IPS-NIHi7 (cell line): Measurements from ENCODE around the gene MS4A4A.
A peak's percentile ranks its signal among the peaks of the same experiment; 100 is the strongest.
"Not testable (repeated sequence)": the region's sequence is repeated elsewhere in the genome, so short reads cannot be mapped to it uniquely, and the experiment has no call there.

ENCODE experiments used
- DNase-seq: peaks from one replicate; pipeline ENCODE4 v3.0.0; 2012; ENCODE audit warnings: mixed read lengths; ENCODE audit errors: extremely low spot score

Gene MS4A4A

DNA sequence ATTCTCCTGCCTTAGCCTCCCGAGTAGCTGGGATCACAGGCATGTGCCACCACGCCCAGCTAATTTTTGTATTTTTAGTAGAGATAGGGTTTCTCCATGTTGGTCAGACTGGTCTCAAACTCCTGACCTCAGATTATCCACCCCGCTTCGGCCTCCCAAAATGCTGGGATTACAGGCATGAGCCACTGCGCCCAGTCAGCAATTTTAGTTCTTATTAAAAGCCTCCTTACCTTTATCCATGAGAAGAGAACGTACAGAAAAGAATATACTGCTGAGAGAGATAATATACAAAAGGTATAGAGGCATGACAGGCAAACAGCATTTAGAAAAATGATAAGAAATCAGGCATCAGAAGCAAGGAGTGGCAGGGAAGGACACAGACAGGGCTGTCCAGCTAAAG, 21.4 kb downstream of the MS4A4A start:
- not testable (repeated sequence) for DNase-seq

DNA sequence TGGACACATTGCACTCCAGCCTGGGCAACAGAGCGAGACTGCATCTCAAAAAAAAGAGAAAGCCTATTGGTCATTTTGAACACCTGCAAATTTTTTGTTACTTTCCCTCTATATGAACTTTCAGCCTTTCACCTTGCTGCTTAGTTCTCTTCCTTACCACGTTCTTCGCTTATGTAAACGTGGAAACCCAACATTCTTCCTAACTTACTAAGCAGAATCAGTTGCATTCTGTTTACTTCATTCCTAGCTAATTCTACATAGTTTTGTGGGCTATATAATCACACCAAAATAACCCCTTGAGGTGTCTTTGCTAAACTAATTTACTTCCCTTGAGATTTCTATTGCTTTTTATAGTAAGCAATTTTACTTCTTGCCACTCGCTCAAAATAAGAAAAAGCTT, 23.2 kb downstream of the MS4A4A start:
- DNase-seq: no peak

DNA sequence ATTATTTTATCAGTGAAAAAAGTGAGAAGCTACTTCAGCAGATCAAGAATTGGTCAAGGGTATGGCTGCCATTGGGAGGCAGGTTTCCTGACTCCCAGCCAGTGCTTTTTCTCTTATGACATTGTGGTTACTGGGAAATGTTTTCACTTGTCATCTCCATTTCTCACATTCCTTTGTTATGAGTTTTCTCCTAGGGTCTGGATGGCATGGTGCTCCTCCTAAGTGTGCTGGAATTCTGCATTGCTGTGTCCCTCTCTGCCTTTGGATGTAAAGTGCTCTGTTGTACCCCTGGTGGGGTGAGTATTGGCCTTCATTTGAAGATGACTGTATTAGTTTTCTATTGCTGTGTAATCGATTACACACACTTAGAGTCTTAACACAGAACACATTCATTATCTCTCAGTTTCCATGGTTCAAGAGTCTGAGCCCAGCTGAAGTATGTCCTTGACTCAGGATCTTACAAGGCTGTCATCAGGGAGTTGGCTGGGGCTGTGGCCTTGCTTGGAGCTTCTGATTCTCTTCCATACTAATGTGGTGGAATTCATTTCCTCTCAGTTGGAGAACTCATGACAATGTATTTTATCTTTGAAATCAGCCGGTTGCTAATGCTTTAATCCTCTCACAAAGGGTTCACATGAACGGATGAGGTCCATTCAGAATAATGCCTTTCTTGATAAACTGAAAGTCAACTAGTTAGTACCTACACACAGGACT, 25.6 kb downstream of the MS4A4A start:
- DNase-seq: no peak

DNA sequence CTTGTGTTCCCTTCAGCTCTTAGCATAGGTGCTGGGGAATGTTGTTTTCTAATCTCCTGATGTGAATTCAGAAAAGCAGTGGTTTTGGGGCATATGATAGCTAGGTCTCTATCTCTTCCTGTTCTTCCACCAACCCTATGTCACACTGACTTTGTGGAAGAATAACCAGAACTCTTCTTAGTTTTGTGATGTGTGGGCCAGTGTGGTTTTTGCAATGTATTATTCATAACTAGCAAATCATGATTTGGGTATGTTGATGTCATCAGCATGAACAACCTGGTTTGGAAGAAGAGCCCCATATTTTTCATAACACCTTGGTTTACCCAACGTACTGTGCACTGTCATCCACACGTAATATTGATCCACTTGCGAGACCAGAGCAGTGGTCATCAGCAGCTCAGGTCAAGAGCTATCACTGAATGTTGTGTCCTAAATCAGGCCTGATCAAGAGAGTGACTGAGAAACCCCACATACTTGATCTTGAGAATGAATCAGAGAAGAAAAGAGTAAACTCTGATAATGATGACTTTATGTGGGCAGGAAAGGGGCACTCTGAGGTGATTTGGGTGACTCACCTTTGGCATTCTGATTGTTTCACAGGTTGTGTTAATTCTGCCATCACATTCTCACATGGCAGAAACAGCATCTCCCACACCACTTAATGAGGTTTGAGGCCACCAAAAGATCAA, 27.2 kb downstream of the MS4A4A start:
- no peak for DNase-seq

DNA sequence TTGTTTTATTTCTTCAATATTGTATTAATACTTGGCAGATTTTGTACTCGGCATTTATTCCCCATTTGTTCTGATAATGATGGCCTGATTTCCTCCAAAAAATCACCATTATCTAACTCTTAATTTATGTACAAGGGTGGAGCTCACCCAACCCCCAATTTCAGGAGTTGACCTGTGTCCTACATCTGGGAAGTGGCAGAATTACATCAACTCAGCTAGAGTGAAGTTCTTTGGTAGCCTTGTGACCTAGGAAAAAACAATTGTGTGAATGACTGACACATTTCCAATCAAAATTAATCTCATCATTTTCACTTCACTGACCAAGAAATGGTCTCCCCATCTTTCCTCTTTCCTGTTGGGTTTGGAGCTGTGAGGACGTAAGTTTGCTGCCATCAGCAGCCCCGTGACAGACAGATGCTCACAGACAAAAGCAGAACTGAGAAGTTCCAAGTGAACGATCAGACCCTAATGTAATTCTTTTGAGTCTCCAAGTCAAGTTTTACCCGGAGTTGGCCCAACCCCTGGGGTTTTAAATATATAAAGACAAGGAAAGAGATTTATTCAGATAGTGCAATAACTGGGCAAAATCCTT, 30.0 kb downstream of the MS4A4A start:
- no peak for DNase-seq

DNA sequence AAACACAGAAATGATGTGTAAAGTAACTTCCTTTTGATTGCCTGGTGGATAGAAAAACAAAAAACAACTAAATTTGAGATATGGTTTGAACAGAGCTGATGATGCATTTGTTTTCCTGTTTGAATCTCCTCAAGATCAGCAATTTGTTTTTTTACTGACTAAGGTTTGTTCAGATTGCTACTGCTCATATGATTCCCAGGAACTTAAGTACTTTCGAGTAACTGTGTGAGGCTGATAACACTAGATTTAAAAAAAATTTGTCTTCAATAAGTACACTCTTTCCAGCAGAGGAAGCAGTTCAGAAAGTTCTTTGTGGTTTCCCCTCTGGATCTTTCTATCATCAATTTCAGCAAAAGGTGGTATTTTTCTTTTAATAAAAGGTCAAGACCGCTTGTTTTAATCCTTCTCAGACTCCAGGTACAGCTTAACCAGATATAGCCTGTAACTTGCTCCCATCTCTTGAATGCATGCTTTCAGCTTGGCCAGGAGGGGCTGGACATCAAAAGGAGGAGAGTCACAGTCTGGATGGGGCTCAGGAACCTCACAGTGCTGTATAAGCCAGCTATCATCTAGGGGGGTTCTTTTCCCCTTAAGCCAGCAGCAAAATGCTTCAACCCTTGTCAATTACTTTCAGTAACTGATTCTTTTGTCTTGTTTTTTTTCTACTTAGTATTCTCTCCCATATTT, 34.3 kb downstream of the MS4A4A start:
- no peak for DNase-seq

GRCh38 chr11:60315871-60316270, 35.4 kb downstream of the MS4A4A start:
- DNase-seq: no peak

GRCh38 chr11:60316317-60316716, 35.9 kb downstream of the MS4A4A start:
- DNase-seq: no peak

DNA sequence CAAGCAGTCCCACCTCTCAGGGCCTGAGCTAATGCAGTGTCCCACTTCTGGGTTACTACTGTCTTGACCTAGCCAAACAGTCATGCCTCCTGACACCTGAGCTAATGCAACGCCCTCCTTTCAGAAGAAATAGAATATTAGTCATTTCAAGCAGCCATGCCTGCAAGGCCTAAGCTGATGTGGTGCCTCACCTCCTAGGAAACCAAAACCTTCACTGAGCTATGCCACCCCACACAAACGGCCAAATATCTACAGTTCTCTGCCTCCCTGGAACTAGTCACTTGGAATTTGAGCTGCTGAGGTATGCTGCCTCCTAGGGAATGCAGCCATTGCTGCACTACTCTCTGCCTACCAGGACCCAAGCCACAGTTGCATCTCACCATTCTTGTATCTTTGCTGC, 38.3 kb downstream of the MS4A4A start:
- no peak for DNase-seq

GRCh38 chr11:60321051-60321450, 40.6 kb downstream of the MS4A4A start:
- DNase-seq: no peak

DNA sequence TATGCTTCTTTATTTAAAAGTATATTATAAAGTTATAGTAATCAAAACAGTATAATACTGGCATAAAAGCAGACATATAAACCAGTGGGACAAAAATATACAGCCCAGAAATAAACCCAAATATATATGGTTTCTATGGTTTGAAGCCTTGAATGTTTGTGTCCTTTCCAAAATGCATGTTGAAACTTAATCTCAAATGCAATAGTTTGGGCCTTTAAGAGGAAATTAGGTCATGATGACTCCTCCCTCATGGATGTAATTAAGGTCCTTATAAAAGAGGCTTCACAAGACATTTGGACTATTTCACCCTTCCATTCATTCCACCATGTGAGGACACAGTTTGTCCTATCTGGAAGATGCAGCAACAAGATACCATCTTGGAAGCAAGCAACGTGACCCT, 46.5 kb downstream of the MS4A4A start, which contains the start of gene MS4A6E:
MS4A6E (plus strand) TSS at position 301 of the 400 bp plus-strand sequence. CDS start 7,641 bp downstream, outside the sequence.
- DNase-seq: no peak

- DNase-seq: no peak
Observed at GRCh38 chr11:60328460-60328859, 48.0 kb downstream of the MS4A4A start.

DNA sequence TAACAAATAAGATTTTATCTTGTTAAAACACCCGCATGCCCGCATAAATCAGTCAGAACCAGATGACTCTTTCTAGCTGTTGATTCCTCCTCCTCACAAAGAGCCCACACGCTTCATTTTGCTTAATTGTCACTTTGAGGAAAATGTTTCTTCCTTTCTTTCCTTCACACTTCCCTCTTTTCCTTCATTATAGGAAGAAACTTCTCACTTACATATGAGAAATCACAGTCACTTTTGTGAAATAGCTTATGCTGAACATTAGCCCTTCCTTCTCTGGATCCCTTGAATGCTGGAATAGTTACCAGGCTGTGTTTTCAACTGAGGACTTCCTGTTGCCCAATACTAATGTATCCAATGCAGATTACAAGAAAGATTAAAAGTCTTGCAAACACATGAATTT, 52.4 kb downstream of the MS4A4A start:
- no peak for DNase-seq

- DNase-seq: peak; percentile 81
Observed at GRCh38 chr11:60334005-60334620, 53.6 kb downstream of the MS4A4A start.

DNA sequence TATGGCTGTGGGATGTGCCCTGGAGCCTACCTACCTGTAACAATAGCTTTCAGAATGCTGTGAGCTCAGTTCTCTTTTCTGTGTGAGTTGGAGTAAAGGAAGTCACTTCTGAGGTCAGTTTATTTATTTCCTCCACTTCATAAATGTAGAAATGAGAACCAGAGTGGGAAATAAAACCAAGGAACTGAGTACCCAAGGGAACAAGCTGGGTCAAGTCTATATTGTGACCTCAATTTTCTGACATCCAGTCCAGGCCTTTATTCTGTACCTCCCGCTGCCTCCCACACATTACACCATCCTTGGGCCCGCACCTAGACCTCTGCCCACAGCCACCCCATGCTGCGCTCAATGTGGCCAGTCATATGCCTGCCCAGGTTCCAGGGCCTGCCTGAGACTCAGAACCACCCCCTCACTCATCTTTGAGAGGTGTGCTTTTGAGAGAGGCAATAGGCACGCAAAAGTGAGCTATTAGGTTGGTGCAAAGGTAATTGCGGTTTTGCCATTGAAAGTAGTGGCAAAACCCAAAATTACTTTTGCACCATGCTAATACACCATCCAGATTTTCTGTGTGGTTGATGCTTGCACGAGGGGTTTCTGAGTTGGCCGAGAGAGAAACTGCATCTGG, 56.4 kb downstream of the MS4A4A start:
- no peak for DNase-seq

DNA sequence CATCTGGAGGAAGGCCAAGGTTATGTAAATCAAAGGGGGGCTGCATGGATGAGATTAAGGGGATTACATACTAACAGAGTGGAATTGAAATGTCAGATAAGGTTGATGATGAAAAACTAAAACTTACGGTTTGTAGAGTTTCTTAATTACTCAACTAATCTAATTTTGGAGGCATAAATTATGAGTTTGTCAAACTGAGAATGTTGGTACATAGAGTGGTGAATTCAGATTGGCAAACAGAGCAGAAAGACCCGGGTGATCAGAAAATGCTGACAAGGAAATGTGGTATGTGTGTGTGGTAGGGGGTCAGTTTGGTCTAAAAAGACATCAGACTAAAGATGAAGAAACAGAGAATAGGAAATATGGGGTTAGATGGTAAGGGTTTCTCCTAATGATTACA, 57.6 kb downstream of the MS4A4A start:
- DNase-seq: no peak

GRCh38 chr11:60339356-60339755, 58.9 kb downstream of the MS4A4A start:
- no peak for DNase-seq

- no peak for DNase-seq
Observed at GRCh38 chr11:60343094-60343704, 62.7 kb downstream of the MS4A4A start.

- DNase-seq: no peak
Observed at GRCh38 chr11:60344146-60344545, 63.7 kb downstream of the MS4A4A start.

- DNase-seq: peak; percentile 29
Observed at GRCh38 chr11:60345489-60345888, 65.0 kb downstream of the MS4A4A start.
